HG03066 (cell line): ENCODE measurements around the gene RAB30.
"Not testable (repeated sequence)": the region's sequence is repeated elsewhere in the genome, so short reads cannot be mapped to it uniquely, and the experiment has no call there.

Source experiments
- ATAC-seq: cut with Tn5 transposase; IDR thresholded peaks from one replicate; pipeline ENCODE4 v1.9.1; 2021; ENCODE audit warnings: low read depth; ENCODE audit not compliant: unreplicated experiment

The RAB30 gene

DNA sequence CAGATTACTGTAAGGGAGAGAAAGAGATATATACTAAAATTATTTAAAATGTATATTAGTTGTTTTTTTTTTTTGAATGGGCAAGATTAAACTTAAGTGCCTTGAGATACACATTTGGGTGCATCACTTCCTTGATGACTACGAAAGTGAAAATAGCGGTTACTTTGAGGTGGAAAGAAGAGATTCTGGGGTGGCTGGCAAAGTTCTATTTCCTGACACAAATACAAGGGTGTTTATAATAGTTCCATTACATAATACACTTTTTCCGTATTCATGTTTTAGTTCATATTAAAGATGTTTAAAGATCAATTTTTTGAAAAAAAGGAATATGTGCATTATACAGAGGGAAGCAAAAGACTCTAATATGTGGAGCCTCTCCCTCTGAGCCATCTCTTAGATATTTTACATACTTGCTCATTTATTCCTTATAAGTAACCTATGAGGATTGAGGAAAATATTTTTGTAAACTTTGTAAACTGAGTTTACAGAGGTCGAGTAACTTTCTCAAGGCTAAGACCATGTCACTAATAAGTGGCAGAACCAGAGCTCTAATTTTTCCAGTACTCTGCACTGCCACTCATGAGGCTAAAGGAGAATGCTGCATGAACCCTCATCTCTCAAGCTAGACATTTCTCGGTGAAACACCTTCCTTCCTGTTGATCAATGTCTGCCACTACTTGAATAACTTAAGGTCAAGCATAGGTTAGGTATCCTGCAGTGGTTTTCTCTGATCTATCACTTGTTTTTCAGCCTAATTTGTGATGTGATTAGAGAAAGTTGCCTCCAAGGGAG, 111.5 kb downstream of the RAB30 start:
- ATAC-seq = peak; percentile 91

DNA sequence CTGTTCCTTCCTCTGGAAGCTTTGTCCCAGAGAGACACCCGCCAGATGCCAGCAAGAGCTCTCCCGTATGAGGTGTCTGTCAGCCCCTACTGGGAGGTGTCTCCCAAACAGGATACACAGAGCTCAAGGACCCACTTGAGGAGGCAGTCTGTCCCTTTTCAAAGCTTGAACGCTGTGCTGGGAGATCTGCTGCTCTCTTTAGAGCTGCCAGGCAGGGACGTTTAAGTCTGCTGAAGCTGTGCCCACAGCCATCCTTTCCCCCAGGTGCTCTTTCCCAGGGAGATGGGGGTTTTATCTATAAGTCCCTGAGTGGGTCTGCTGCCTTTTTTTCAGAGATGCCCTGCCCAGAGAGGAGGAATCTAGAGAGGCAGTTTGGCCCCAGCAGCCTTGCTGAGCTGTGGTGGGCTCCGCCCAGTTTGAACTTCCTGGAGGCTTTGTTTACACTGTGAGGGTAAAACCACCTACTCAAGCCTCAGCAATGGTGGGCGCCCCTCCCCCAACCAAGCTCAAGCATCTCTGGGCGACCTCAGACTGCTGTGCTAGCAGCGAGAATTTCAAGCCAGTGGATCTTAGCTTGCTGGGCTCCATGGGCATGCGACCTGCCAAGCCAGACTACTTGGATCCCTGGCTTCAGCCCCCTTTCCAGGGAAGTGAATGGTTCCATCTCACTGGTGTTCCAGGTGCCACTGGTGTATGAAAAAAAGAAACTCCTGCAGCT, 115.8 kb downstream of the RAB30 start:
- ATAC-seq = not testable (repeated sequence)

DNA sequence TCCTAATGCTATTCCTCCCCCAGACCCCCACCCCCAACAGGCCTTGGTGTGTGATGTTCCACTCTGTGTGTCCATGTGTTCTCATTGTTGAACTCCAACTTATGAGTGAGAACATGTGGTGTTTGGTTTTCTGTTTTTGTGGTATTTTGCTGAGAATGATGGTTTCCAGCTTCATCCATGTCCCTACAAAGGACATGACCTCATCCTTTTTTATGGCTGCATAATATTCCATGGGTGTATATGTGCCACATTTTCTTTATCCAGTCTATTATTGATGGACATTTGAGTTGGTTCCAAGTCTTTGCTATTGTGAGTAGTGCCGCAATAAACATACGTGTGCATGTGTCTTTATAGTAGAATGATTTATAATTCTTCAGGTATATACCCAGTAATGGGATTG, 121.2 kb downstream of the RAB30 start:
- not testable (repeated sequence) for ATAC-seq

DNA sequence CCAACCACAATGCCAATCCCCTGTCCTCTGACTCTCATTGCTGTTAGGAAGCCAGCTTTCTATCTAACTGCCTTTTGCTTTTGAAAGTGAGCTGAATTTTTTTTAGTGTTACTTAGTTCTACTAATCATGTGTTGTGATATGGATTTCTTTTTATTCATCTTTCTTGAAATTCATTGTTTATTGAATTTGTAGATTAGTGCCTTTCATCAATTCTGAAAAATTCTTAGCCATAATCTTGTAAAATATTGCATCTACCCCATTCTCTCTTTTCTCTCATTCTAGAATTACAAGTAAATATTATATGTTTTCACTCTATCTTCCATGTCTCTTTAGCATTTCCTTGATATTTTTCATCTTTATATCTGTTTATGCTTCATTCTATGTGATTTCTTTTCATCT, 122.3 kb downstream of the RAB30 start:
- no peak for ATAC-seq

GRCh38 chr11:82945682-82946081, 126.0 kb downstream of the RAB30 start:
- no peak for ATAC-seq

- ATAC-seq = not testable (repeated sequence)
These were observed 126.7 kb downstream of the RAB30 start for GRCh38 chr11:82945041-82945440.

- no peak for ATAC-seq
These were observed 127.5 kb downstream of the RAB30 start for GRCh38 chr11:82944198-82944597.

- not testable (repeated sequence) for ATAC-seq
These were observed 128.3 kb downstream of the RAB30 start for GRCh38 chr11:82943430-82943829.

- no peak for ATAC-seq
These were observed 129.3 kb downstream of the RAB30 start for GRCh38 chr11:82942376-82942775.

DNA sequence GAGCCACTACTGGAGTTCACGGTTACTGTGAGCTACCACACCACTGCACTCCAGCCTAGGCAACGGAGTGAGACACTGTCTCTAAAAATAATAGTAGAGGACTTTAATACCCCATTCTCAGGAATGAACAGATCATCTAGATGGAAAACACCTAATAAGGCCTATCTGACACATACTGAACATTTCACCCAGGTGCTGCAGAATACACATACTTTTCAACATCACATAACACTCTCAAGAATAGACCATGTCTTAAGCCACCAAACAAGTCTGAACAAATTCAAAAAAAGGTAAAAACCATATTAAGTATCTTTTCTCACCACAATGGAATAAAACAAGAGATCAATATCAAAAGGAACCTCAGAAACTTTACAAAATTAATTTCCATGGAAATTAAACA, 132.2 kb downstream of the RAB30 start:
- ATAC-seq = no peak

DNA sequence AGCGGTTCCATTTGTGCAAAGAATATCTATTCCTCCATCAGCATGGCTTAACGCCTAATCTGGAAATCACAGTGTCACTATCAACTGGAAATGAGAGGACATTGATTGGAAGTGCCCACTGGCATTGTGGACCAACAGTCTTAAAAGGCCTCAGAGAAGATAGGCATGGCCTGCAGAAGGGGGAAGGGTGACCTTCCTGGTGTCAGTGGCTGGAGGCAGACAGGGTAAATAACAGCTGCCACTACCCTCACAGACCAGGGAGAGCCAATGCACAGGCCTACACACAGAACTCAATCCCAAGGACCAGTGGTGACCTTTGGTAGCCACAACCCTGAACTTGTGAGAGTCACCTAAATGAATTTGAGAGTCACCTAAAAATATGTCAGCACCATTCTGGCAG, 134.1 kb downstream of the RAB30 start:
- no peak for ATAC-seq

DNA sequence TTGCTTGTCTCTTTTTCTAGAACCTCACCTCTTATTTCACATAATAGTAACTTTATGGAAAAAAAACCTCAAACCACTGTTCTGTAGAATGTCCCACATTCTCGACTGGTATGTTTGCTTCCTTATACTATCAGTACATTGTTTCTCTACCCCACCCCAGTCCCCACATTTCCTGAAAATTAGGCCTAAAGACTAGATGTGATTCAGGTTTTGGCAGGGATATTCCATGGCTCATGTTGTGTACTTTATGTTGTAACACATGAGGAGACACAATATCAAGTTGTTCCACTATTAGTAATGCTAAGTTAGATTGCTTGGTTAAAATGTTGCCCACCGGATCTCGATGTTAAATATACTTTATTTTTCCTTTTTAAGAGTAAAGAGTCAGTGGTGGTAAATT, 135.4 kb downstream of the RAB30 start:
- ATAC-seq = no peak

DNA sequence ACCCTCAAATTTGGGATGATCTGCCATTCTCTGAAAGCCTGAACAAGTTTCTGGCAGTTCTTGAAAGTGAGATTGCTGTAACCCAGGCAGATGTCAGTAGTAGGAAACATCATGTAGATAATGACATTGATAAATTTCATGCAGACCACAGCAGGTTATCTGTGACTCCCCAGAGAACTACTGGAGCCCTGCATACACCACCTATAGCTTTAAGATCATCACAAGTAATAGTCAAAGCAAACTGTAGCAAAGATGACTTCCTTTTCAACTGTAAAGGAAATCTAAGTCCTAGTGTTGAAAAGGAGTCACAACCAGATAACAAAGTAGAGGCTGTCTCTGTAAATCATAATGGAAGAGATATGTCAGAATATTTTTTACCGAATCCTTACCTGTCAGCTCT, 139.1 kb downstream of the RAB30 start:
- ATAC-seq = no peak

GRCh38 chr11:82930734-82931133, 141.0 kb downstream of the RAB30 start:
- ATAC-seq = no peak

- no peak for ATAC-seq
These were observed 141.5 kb downstream of the RAB30 start for GRCh38 chr11:82930229-82930628.

DNA sequence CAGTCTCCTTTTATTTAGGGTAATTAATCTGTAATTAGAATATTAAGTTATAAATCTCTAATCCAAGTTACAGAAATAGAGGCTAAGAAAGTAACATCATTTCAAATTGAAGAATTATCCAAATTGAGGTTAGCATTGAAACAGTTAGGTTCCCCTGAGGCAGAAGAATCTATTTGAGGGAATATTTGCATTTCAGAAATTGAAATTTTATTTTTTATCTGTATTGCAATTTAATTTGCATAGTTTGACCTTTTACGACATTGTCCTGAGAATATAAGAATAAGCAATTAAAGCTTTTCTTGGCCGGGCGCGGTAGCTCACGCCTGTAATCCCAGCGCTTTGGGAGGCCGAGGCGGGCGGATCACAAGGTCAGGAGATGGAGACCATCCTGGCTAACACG, 142.6 kb downstream of the RAB30 start:
- ATAC-seq = no peak

DNA sequence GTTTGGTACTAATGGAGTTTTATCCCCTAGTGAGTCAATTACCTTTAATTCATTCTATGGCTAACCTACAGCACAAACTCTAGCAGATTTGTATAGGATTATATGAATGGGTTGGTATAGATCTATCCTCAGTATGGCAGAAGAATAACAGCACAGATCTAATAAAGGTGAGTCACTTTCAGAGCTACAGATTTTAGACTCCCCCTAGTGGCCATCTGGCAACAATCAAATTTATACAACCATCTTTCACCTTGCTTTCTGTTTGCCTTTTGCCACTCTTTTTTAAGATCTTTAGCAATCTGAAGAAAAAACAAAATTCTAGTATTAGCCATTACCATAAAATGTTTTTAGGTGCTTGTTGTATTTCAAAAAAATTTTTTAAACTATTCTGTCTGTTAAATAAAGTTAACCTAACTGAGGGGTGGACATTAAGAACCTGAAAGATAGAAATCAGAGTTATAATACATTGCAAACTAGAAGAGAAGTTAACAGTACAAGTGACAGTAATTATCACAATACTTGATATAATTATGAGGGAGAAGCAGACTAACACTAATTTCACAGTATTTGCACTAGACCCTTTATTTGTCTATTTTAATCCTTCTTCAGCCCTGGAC, 144.3 kb downstream of the RAB30 start:
- peak; percentile 79 for ATAC-seq

- ATAC-seq = no peak
These were observed 147.0 kb downstream of the RAB30 start for GRCh38 chr11:82924522-82925224.
